EH (cell line): ENCODE data around the gene TUT1.
"Not testable (repeated sequence)": the region's sequence is repeated elsewhere in the genome, so short reads cannot be mapped to it uniquely, and the experiment has no call there.

Source experiments
- DNase-seq: peaks from one replicate; pipeline ENCODE4 v3.0.0-alpha.2; 2015; ENCODE audit warnings: low read depth

Gene TUT1

GRCh38 chr11:62591448-62592145 is at the start of gene TUT1:
TUT1 (minus strand) TSS chr11:62591523; CDS start chr11:62591485, 38 bp downstream.
- peak; percentile 99 for DNase-seq

GRCh38 chr11:62632492-62632891 is 41.2 kb upstream of the TUT1 start:
- no peak for DNase-seq

- DNase-seq: no peak
Measured at GRCh38 chr11:62627713-62628112, 36.4 kb upstream of the TUT1 start.

DNA sequence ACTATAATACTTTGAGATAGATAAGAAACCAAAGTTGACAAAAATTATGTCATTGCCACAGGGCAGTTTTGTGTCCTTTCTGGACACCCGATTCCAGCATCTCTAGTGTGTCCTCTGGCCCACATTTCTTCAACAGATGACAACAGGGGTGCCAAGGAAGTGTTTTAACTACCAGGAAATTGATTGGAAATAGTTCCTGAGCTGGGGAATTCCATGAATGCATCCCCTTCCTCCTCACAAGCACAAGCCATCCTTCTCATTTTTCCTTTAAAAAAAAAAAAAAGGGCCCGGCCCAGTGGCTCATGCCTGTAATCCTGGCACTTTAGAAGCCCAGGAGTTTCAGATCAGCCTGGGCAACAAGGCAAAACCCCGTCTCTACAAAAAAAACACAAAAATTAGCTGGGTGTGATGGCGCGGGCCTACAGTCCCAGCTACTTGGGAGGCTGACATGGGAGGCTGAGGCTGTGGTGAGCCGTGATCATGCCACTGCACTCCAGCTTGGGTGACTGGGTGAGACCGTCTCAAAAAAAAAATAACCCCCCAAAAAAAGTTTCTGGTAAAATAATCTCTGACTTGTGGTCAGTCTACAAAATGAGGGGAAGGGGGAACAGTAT is 31.3 kb upstream of the TUT1 start:
- DNase-seq: no peak

- peak; percentile 99 for DNase-seq
Measured at GRCh38 chr11:62621567-62622470, 30.5 kb upstream of the TUT1 start, which contains the start of gene B3GAT3. B3GAT3 (minus strand) TSS chr11:62621986; CDS start chr11:62621947, 39 bp downstream.

GRCh38 chr11:62621027-62621566 is 29.8 kb upstream of the TUT1 start:
- DNase-seq: no peak

- DNase-seq: not testable (repeated sequence)
Measured at GRCh38 chr11:62616957-62617356, 25.6 kb upstream of the TUT1 start.

DNA sequence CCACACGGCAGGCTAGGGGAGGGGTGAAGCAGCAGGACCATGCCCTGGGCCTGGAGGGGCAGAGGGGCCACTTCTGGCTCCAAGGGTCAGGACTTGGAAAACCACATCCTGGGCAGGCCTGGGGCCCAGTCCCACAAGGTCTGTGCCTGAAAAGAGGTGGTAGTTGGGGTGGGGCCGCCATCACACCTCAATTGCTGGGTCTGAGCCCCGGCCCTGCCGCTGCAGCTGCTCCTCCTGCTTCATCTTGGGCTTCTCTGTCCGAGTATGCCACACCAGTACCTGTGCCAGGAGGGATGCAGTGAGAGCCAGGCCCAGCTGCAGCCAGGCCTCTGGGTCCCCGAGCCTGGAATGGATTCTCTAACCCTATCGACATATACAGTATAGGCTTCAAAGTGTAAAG is 24.2 kb upstream of the TUT1 start:
- DNase-seq: no peak

GRCh38 chr11:62614275-62614674 is 23.0 kb upstream of the TUT1 start:
- DNase-seq: no peak

DNA sequence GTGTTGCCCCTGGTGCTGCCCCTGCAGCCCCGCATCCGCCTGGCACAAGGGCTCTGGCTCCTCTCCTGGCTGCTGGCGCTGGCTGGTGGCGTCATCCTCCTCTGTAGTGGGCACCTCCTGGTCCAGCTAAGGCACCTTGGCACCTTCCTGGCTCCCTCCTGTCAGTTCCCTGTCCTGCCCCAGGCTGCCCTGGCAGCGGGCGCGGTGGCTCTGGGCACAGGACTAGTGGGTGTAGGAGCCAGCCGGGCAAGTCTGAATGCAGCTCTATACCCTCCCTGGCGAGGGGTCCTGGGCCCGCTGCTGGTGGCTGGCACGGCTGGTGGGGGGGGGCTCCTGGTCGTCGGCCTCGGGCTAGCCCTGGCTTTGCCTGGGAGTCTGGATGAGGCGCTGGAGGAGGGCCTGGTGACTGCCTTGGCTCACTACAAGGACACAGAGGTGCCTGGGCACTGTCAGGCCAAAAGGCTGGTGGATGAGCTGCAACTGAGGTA is 22.0 kb upstream of the TUT1 start:
- DNase-seq: no peak

GRCh38 chr11:62612366-62613290 is 21.3 kb upstream of the TUT1 start, which contains the start of the genes EML3 and ROM1:
EML3 (minus strand) TSS chr11:62612775; CDS start chr11:62612457, 318 bp downstream.
ROM1 (plus strand) TSS chr11:62613257; CDS start chr11:62613282, 25 bp downstream.
- peak; percentile 90 for DNase-seq

DNA sequence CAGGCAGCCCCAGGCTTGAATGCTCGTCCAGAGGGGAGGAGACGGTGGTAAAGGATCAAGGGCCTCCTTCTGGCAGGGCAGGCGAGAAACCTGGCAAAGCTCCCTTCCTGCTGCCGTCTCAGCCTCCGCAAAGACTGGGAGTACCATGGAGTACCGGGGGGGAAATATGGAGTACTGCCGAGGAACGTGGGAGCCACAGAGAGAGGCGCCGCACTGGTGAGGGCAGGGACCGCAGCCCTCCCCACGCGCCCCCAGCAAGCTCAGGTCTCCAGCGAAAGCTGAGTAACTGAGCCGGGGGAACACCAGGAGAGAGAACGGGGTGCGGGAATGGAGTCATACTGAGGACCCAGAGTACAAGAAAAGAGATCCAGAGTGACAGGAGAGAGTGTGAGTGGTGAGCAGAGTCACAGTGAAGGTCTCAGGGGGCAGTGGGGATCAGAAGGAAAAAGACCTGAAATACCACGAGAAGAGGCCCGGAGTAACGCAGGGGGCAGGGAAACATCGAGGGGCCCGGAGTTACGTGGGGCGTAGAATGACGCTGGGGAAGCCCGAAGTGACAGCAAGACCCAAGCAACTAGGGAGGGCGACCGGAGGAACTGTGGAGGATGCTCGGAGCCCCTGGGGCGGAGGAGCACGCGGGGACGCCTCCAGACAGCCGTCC is 20.5 kb upstream of the TUT1 start:
- peak; percentile 77 for DNase-seq

GRCh38 chr11:62610814-62611704 is 19.7 kb upstream of the TUT1 start:
- no peak for DNase-seq

DNA sequence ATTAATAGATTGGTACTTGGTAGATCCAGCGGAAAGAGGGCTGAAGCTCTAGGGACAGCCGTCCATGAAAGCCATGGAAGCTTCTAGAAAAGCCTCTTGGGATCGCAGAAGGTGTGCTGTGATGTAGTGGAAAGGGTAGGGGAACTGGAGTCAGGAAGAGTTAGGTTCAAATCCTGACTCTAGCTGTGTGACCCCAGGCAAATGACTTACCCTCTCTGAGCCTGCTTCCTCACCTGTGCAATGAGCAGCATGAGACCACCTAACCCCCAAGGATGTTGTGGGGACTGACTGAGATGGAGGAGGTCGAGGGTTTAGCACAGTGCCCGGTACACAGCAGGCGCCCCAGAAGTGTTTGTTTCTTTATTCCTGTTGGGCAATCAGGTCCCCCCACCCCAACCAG is 19.1 kb upstream of the TUT1 start:
- no peak for DNase-seq

DNA sequence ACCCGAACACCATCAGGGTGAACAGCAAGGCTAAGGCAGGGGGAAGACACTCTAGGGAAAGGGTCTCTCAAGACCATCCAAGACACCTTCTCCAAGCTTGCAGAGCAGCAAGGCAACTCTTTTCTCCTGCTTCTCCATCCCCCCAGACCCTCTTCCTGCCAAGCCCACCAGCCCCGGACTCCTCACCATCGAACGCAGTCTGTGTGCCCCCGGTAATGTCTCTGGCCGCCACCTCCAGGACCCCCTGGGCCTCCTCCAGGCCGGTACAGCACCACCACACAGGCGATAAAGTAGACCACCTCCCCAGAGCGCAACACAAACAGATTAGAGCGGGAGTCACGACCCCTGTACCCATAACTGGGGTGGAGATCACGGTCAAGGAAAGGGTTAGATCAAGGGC is 17.5 kb upstream of the TUT1 start:
- DNase-seq: no peak

GRCh38 chr11:62607714-62608113 is 16.4 kb upstream of the TUT1 start:
- no peak for DNase-seq

GRCh38 chr11:62605902-62606301 is 14.6 kb upstream of the TUT1 start:
- no peak for DNase-seq

GRCh38 chr11:62605467-62605866 is 14.1 kb upstream of the TUT1 start:
- no peak for DNase-seq

- DNase-seq: no peak
Measured at GRCh38 chr11:62604460-62605120, 13.3 kb upstream of the TUT1 start.
